PC-9 (cell line): ENCODE results near the gene CABLES2.

Experiments used
- EZH2 ChIP-seq: fragments of 200-600 bp; sonication (generic); IDR thresholded peaks from 2 replicates; pipeline ENCODE4 v1.8.0; 2017; ENCODE audit warnings: antibody characterized with exemption, low read depth
- TF ChIP-seq, protein P1 (sequence below): fragments of 200-600 bp; sonication (generic); conservative IDR thresholded peaks from 2 replicates; pipeline ENCODE4 v1.6.1; 2017; ENCODE audit warnings: mixed run types, antibody characterized with exemption, mild to moderate bottlenecking, moderate library complexity

DNA sequence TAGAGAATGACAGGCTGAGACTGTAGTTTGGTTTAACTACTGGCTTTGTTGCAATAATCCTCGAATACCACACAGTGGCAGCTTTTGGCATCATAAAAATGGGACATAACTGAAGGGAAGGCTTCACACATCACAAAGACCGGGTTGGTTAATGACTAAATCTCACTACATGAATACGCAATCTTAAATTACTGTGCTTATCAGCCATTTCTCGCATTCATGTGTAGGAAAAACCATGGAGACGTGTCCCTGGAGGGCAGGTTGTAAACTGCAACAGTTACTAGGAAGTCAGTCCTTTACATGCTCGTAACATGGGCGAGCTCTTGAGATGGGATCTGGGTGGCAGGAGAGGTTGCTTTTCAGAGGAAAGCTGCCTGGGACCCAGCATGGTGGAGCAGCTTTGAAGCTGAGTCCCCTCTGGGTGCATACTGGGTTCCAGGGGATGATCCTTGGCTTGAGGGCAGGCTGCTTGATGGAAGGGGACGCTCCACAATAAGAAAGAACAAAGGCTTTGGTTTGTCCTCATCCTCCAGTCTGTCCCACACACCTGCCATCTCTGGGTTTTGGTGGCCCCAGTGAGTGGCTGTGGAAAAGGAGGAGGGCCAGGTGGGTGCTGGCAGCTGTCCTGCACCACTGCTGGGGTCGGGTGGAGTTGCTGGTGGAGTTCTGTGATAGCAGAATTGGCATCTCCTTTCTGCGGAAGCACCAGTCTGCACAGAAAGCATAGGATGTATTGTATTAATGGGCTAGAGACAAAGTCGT lies 18.1 kb downstream of the CABLES2 start:
- TF ChIP-seq, protein P1, sequence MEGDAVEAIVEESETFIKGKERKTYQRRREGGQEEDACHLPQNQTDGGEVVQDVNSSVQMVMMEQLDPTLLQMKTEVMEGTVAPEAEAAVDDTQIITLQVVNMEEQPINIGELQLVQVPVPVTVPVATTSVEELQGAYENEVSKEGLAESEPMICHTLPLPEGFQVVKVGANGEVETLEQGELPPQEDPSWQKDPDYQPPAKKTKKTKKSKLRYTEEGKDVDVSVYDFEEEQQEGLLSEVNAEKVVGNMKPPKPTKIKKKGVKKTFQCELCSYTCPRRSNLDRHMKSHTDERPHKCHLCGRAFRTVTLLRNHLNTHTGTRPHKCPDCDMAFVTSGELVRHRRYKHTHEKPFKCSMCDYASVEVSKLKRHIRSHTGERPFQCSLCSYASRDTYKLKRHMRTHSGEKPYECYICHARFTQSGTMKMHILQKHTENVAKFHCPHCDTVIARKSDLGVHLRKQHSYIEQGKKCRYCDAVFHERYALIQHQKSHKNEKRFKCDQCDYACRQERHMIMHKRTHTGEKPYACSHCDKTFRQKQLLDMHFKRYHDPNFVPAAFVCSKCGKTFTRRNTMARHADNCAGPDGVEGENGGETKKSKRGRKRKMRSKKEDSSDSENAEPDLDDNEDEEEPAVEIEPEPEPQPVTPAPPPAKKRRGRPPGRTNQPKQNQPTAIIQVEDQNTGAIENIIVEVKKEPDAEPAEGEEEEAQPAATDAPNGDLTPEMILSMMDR, result peak; percentile 26; the same call in 1 of the 2 replicates
- no peak for TF ChIP-seq EZH2
